BLaER1 treated with 17β-estradiol and CSF1 and Interleukin-3, amounts not matched to agents 10 nM and 100 nM (cell line): ENCODE data around the gene LPP.

Experiments used
- H3K27ac ChIP-seq, 11 experiments: shearing (Covaris generic); formaldehyde crosslinking; 2 replicates each; pipeline ENCODE4 v1.8.1; 2022
- H3K27me3 ChIP-seq, 11 experiments: shearing (Covaris generic); formaldehyde crosslinking; 2 replicates each; pipeline ENCODE4 v1.8.1; 2022
- H3K36me3 ChIP-seq, 11 experiments: shearing (Covaris generic); formaldehyde crosslinking; 2 replicates each; pipeline ENCODE4 v1.8.1; 2022
- H3K4me1 ChIP-seq, 10 experiments: shearing (Covaris generic); formaldehyde crosslinking; 2 replicates each; pipeline ENCODE4 v1.8.1; 2022
- H3K4me2 ChIP-seq, 11 experiments: shearing (Covaris generic); formaldehyde crosslinking; 2 replicates each; pipeline ENCODE4 v1.8.1; 2022
- H3K4me3 ChIP-seq, 10 experiments: shearing (Covaris generic); formaldehyde crosslinking; 2 replicates each; pipeline ENCODE4 v1.8.1; 2022
- H3K9ac ChIP-seq, 11 experiments: shearing (Covaris generic); formaldehyde crosslinking; 2 replicates each; pipeline ENCODE4 v1.8.1; 2022
- H3K9me3 ChIP-seq, 11 experiments: shearing (Covaris generic); formaldehyde crosslinking; replicated peaks in 1 of 11; 2 replicates each; pipeline ENCODE4 v1.8.1; 2022
- H4K20me1 ChIP-seq, 11 experiments: shearing (Covaris generic); formaldehyde crosslinking; 2 replicates each; pipeline ENCODE4 v1.8.1; 2022
- Cebpa-rat ChIP-seq, 11 experiments: shearing (Covaris generic); IDR thresholded peaks; 2 replicates each; pipeline ENCODE4 v1.8.1; 2022

The LPP gene

DNA sequence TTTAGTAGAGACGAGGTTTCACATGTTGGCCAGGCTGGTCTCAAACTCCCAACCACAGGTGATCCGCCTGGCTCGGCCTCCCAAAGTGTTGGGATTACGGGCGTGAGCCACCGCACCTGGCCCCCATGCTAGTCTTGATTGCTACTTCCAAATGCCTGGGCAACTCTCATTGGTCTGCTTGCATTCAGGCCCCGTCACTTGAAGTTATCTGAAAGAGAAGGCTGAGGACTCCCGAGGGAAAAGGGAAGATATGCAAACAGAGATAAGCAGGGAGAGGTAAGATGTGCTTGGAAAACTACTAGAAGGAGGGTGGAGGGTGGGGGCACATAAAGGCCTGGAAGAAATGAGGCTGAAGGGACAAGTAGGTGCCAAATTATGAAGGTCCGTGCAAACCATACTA is 4.4 kb upstream of the LPP start:
- Histone ChIP-seq H3K4me3 (no peak overlapping the region), H3K4me1 (peaks cover 8 to 34% (median 26%) of the 10 kb centered on the region in 10 experiments; a peak in 19 of 20 replicates)
- no peak for TF ChIP-seq Cebpa-rat (IDR thresholded peaks at IDR 0.05)

GRCh38 chr3:188150982-188151381 is 3.0 kb upstream of the LPP start:
- H4K20me1 ChIP-seq = no peaks in the 10 kb centered on the region
- 0 out of 22 replicates have a peak overlapping the region, but pooled peaks of 1 of the 11 experiments have one; percentile 11 for H3K4me2 ChIP-seq
- H3K36me3 ChIP-seq = no peaks in the 10 kb centered on the region
- peaks cover 22 to 47% (median 40%) of the 10 kb centered on the region in 10 experiments for H3K4me1 ChIP-seq
- H3K27ac ChIP-seq = no peak overlapping the region
- no peak overlapping the region for H3K4me3 ChIP-seq
- H3K9me3 ChIP-seq = peaks cover 0 to 17% (median 10%) of the 10 kb centered on the region in 11 experiments; a peak in 14 of 22 replicates
- H3K9ac ChIP-seq = no peak overlapping the region
- H3K27me3 ChIP-seq = no peaks in the 10 kb centered on the region
- TF ChIP-seq Cebpa-rat (IDR thresholded peaks at IDR 0.05) = no peak

More for the DNA sequence above, 4.4 kb upstream of the LPP start:
- H3K27ac ChIP-seq = no peak overlapping the region
- no peaks in the 10 kb centered on the region for H4K20me1 ChIP-seq
- peaks cover 0 to 17% (median 10%) of the 10 kb centered on the region in 11 experiments; a peak in 14 of 22 replicates for H3K9me3 ChIP-seq
- H3K27me3 ChIP-seq = no peaks in the 10 kb centered on the region
- H3K36me3 ChIP-seq = no peaks in the 10 kb centered on the region
- H3K4me2 ChIP-seq = no peak overlapping the region
- H3K9ac ChIP-seq = no peak overlapping the region

GRCh38 chr3:188151438-188151837 is 2.5 kb upstream of the LPP start:
- Histone ChIP-seq H4K20me1 (peaks cover 0 to 3% (median 0%) of the 10 kb centered on the region in 11 experiments; a peak in 3 of 22 replicates), H3K27me3 (no peaks in the 10 kb centered on the region), H3K4me3 (no peak overlapping the region), H3K9ac (no peak overlapping the region), H3K9me3 (peaks cover 0 to 17% (median 10%) of the 10 kb centered on the region in 11 experiments; a peak in 14 of 22 replicates), H3K36me3 (no peaks in the 10 kb centered on the region), H3K4me1 (peaks cover 26 to 52% (median 45%) of the 10 kb centered on the region in 10 experiments), H3K4me2 (no peak overlapping the region), H3K27ac (no peak overlapping the region)
- TF ChIP-seq Cebpa-rat (IDR thresholded peaks at IDR 0.05) = no peak

- Histone ChIP-seq H3K4me3 (peak overlapping the region; percentile 56 to 87 (median 78)), H3K36me3 (no peaks in the 10 kb centered on the region; a peak in 1 of 22 replicates), H3K9ac (peak overlapping the region; percentile 86 to 93 (median 91)), H3K9me3 (peaks cover 0 to 17% (median 10%) of the 10 kb centered on the region in 11 experiments; a peak in 14 of 22 replicates), H4K20me1 (peaks cover 0 to 6% (median 0%) of the 10 kb centered on the region in 11 experiments; a peak in 6 of 22 replicates), H3K27me3 (no peaks in the 10 kb centered on the region), H3K4me2 (peak overlapping the region; percentile 87 to 100 (median 92)), H3K27ac (peak overlapping the region; percentile 85 to 95 (median 93)), H3K4me1 (peaks cover 41 to 61% (median 57%) of the 10 kb centered on the region in 10 experiments)
- TF ChIP-seq Cebpa-rat (IDR thresholded peaks at IDR 0.05) = no peak
Observed at GRCh38 chr3:188152660-188153436, 1.1 kb upstream of the LPP start.

DNA sequence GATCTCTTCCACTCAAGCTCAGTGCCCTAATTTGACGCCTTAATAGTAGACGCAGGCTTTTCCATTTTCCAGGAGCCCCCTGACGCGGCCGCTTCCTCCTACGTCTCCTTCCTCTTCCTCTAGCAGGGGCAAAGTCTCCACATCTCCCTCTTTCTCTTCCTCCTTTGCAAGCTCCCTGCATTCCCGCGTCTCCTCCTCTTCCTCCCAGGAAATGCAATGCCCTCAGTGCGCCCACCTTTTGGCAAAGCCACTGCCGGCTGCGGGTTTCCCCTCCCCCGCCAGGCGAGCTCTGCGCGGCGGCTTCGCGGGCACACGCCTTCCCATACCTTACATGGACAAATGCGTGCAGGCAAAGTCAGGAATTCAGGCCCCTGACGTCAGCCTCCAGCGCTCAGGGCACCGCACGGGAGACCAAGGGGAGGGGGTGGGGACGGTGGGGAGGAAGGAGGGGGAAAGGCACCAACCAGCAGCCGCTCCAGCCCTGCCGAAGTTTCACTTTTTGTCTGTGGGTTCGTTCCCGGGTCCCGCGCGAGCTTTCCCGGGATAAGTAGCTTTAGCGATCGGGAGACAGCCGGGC is 432 bp upstream of the LPP start:
- Histone ChIP-seq H3K4me3 (peak overlapping the region; percentile 56 to 87 (median 78)), H4K20me1 (peaks cover 0 to 13% (median 4%) of the 10 kb centered on the region in 11 experiments; a peak in 7 of 22 replicates), H3K36me3 (no peaks in the 10 kb centered on the region; a peak in 1 of 22 replicates), H3K9me3 (peaks cover 0 to 14% (median 10%) of the 10 kb centered on the region in 11 experiments; a peak in 14 of 22 replicates), H3K4me1 (peaks cover 47 to 61% (median 56%) of the 10 kb centered on the region in 10 experiments), H3K27ac (peak overlapping the region; percentile 85 to 95 (median 93)), H3K27me3 (no peaks in the 10 kb centered on the region), H3K4me2 (peak overlapping the region; percentile 87 to 100 (median 92)), H3K9ac (peak overlapping the region; percentile 86 to 93 (median 91))
- TF ChIP-seq Cebpa-rat (IDR thresholded peaks at IDR 0.05) = no peak

GRCh38 chr3:188154809-188155574 is 1.0 kb downstream of the LPP start:
- Histone ChIP-seq H3K36me3 (peaks cover 0 to 13% (median 3%) of the 10 kb centered on the region in 11 experiments; a peak in 6 of 22 replicates), H3K4me3 (peak overlapping the region; percentile 56 to 87 (median 78)), H3K4me1 (peaks cover 48 to 68% (median 59%) of the 10 kb centered on the region in 10 experiments), H4K20me1 (peaks cover 0 to 24% (median 11%) of the 10 kb centered on the region in 11 experiments; a peak in 8 of 22 replicates), H3K9ac (peak overlapping the region; percentile 86 to 93 (median 91)), H3K27me3 (no peaks in the 10 kb centered on the region), H3K4me2 (peak overlapping the region; percentile 85 to 100 (median 92)), H3K9me3 (no peaks in the 10 kb centered on the region; a peak in 1 of 22 replicates), H3K27ac (peak overlapping the region; percentile 85 to 95 (median 93))
- no peak for TF ChIP-seq Cebpa-rat (IDR thresholded peaks at IDR 0.05)

DNA sequence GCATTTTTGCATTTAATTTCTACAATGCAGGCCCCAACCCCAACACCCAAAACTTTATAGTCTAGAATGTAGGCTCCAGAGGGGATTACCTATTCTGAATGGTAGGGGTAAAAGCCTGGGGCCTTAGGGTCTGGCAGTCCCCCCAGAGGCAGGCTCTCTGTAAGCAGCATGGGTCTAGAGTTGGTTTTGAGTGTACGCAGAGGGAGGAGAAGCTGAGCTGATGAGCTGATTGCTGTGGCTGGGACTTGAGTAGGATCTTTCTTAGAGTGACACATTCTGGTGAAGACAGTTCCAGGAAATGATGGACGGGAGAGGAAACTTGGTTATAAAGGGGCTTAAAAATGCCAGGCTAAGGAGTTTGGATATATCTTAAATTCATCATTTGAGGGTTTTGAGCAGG is 2.1 kb downstream of the LPP start:
- Histone ChIP-seq H3K4me1 (peaks cover 48 to 68% (median 59%) of the 10 kb centered on the region in 10 experiments), H4K20me1 (peaks cover 0 to 33% (median 11%) of the 10 kb centered on the region in 11 experiments; a peak in 9 of 22 replicates), H3K27ac (peak overlapping the region in 6 of 11 experiments; percentile 25 to 95 (median 94); a peak in 10 of 22 replicates), H3K4me3 (peak overlapping the region in 3 of 10 experiments; percentile 59 to 80 (median 70); a peak in 3 of 20 replicates), H3K9ac (peak overlapping the region in 4 of 11 experiments; percentile 10 to 90 (median 43); a peak in 3 of 22 replicates), H3K9me3 (peaks cover 0 to 3% (median 0%) of the 10 kb centered on the region in 11 experiments; a peak in 2 of 22 replicates), H3K36me3 (peaks cover 0 to 21% (median 8%) of the 10 kb centered on the region in 11 experiments; a peak in 13 of 22 replicates), H3K4me2 (peak overlapping the region; percentile 85 to 100 (median 92)), H3K27me3 (no peaks in the 10 kb centered on the region)
- TF ChIP-seq Cebpa-rat (IDR thresholded peaks at IDR 0.05) = no peak

DNA sequence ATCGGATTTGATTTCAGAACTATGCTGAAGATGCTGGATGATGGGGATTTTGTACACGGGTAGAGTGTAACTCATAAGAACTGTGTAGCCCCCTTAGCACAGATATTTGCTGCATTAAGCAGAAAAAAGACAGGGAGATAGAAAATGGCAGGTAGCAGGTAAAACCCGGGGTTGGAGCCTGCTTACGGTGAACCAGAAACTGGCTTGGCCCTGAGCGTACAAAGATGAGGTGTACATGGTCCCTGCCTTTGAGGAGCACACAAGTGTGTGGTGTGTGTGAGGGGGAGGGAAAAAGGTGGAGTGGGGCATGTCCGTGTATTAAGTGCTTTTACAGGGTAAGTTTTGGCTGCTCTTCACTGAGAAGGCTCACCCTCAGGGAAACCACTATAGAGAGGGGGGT is 3.5 kb downstream of the LPP start:
- TF ChIP-seq Cebpa-rat (IDR thresholded peaks at IDR 0.05) = no peak
- H3K9me3 ChIP-seq = peaks cover 0 to 16% (median 0%) of the 10 kb centered on the region in 11 experiments; a peak in 5 of 22 replicates
- H3K27ac ChIP-seq = peak overlapping the region in 1 of 11 experiments; percentile 9; a peak in 1 of 22 replicates
- H3K27me3 ChIP-seq = no peaks in the 10 kb centered on the region
- no peak overlapping the region for H3K4me3 ChIP-seq
- H3K36me3 ChIP-seq = peaks cover 4 to 35% (median 19%) of the 10 kb centered on the region in 11 experiments; a peak in 18 of 22 replicates
- H3K4me2 ChIP-seq = peak overlapping the region in 9 of 11 experiments; percentile 14 to 97 (median 31); a peak in 12 of 22 replicates
- peaks cover 46 to 62% (median 55%) of the 10 kb centered on the region in 10 experiments for H3K4me1 ChIP-seq
- no peak overlapping the region; a peak in 1 of 22 replicates for H3K9ac ChIP-seq
- peaks cover 0 to 45% (median 11%) of the 10 kb centered on the region in 11 experiments; a peak in 9 of 22 replicates for H4K20me1 ChIP-seq
